ENCODE measurements around the gene SRGAP3.

The SRGAP3 gene

GRCh38 chr3:9169956-9170850 is 79.2 kb downstream of the SRGAP3 start:
- no peak for DNase-seq

GRCh38 chr3:9169326-9169725 is 80.1 kb downstream of the SRGAP3 start:
- no peak for DNase-seq

GRCh38 chr3:9168241-9168741 is 81.2 kb downstream of the SRGAP3 start:
- DNase-seq: no peak

DNA sequence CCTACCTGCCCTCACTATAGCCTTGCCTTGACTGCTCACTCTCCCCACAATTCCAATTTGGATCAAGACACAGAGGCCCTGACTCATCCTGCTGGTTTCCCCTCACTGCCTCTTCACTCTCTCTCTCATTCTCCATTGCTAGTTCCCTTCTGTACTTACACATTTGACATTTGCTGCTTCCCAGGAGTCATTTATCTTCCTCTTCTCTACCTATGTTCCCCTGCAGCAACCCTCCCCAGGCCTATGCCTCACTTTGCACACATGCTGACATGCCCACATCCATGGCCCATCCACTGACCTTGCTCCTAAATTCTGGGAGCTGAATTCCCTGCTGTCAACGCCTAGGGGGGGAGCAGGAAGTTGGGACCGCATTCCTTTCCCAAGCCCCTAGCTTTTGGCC is 82.2 kb downstream of the SRGAP3 start:
- DNase-seq: no peak

DNA sequence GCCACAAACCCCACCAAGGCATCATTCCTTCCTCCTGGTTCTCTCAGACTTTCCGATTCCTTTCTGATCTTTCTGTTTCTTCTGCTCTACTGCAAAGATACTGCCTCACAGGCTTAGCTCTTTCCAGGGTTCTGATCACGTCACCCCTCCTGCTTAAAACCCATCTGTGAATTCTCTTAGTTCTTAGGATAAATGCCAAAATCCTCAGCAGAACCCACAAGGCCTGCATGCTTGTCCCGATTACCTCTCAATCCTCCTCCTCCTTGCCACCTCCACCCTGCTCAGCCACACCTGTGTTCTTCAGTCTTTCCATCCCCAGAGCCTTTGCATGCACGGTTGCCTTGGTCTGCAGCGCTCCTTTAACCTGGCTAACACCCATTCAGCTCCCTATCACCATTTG is 84.0 kb downstream of the SRGAP3 start:
- no peak for DNase-seq

DNA sequence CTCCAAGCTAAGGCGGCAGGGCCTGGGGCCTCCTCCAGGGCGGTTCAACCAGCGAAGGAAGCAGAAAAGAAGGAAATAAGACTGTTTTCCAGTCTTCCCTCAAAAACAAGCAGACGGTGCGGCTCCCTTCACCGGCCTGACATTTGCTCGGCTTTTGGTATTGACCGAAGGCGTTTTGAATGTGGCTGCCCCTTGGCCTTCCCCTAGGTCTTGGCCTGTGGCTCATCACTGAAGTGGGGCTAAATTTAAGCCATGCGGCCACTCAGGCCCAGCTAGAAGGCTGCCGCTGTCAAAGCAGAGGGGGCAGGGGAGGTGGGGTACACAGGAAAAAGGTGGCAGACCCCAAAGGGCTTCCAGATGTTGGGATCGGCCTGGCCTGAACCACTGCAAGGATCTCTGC is 86.2 kb downstream of the SRGAP3 start:
- DNase-seq: no peak

- DNase-seq: no peak
Measured at GRCh38 chr3:9161811-9162210, 87.6 kb downstream of the SRGAP3 start.

DNA sequence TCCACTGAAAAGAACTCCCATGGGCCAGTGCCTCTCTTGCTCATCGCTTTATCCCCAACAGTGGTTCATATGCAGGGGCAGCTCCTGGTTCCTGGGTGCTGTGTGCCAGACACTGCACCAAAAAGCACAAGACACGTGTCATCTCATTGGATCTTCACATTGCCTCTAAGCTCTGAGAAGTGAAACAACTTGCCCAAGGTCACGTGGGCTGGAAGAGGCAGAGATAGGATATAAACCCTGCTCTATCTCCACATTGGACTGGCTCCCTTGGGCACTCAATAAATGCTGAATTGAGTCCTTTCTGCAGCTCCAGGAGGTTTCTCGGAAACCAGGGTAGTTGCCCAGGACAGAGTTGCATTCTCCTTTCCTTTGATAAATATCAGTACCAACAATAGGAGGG is 88.1 kb downstream of the SRGAP3 start:
- DNase-seq: no peak

- DNase-seq: no peak
Measured at GRCh38 chr3:9158865-9159630, 90.4 kb downstream of the SRGAP3 start.

- no peak for DNase-seq
Measured at GRCh38 chr3:9157651-9158362, 91.6 kb downstream of the SRGAP3 start.

GRCh38 chr3:9156604-9157003 is 92.8 kb downstream of the SRGAP3 start:
- DNase-seq: no peak

DNA sequence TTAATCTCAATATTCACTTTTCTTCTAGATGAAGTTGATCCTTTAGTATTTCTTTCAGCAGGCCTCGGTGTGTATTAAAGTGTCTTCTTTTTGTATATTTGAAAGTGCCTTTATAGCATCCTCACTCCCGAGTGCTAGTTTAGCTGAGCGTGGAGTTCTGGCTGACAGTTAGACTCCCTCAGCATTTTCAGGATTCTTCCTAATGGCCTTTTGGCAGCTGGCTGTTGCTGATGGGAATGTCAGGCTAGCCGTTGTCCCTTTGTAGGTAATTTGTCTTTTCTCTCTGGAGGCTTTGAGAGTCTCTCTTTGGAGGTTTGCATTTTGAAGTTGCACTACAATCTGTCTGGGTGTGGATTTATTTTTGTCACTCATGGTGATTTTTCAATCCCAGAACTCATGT is 94.4 kb downstream of the SRGAP3 start:
- DNase-seq: no peak

DNA sequence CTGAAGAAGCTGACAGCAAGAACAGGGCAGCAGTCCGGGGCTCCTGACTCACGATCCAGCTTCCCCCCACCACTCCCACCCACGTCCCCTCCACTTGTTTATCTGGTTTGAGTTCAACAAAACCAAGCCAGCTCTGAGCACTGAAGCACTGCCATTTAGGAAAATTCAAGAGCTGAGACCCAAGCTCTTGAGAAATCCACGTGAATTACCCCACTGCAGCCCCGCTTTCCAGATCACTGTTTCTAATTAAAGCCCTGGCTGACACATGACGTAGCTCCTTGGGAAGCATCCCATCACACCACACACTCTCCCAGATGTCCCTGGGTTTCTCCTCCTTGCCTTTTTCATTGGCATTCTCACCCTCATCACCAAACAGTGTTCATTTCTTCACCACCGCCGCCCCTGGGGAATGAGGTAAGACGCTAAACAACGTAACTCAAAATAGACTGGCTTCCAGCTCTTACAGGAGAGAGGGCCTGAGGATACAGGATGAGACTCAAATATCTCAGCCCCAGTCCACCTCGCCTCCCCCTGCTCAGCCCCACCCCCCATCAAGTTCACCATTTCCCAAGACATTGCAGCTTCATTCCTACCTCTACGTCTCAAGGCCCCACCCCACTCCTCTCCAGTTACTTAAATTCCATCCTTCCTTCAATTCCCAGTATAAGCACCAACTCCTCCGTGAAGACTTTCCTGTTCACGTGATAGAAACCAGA is 95.4 kb downstream of the SRGAP3 start:
- no peak for DNase-seq

GRCh38 chr3:9151240-9151639 is 98.2 kb downstream of the SRGAP3 start:
- DNase-seq: no peak

- DNase-seq: no peak
Measured at GRCh38 chr3:9149566-9149965, 99.9 kb downstream of the SRGAP3 start.

DNA sequence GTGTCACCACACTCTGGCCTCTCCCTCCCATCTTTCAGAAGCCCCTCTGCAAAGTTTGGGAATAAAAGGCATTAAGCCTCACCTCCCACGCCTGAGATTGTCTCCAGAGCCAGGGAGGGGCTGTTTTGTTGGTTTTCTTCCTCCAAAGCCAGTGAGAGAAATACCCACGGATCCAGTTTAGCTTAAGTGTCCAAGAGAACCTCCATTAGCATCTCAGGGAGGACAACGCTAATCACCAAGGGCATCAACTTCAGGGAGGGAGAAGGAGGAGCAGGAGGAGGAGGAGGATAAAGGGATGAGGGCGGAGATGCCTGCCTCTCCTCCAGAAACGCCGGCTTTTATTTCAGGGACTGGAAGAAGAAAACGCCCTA is 101.6 kb downstream of the SRGAP3 start:
- no peak for DNase-seq

GRCh38 chr3:9147215-9147895 is 102.1 kb downstream of the SRGAP3 start:
- DNase-seq: no peak

DNA sequence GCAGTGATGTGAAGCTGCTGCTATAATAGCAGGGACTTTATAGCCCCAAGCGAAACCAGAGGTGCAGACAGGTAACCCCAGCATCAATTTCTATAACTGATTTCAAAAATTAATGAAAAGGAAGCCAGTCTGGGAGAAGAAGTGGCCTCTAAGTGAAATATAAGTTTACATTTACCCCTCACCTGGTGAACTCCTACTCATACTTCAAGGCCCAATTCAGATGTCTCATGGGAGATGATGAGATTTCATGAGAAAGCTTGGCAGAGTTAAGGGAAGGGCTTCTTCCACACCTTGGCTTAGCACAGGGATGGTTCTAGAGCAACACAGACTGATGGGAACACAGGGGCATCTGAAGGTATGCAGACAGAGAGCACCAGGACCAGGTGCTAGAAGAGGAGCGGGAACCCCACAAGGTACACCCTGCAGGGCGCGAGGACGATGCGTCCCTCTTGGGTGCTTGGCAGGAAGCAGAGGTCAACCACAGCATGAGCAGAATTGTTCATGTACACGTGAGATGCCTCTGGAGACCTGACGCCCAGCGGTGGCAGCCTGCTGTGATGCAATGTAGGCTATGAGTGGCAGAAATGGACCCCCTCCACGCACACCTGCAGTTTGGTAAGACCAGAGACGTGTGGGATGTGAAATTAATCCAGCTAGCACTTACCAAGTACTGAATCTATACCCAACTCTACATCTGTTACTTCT is 102.9 kb downstream of the SRGAP3 start:
- no peak for DNase-seq

DNA sequence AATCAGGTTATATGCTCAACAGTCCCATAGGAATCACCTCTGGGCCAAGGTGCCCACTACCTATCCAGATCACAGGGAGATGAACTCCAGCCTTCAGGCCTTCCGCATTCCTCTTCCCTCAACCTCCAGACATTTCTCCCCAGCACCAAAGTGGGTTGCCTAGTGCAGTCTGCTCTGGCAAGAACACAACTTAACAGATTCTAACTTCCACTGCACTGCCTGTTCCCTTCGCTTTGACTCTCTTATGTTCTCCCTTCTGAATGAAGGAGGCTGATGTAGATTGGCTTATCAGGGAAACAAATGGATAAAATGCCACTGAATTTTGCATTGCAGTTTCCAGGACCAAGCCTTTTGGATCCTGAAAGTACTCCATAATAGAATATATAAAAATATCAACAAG is 106.3 kb downstream of the SRGAP3 start:
- DNase-seq: no peak

GRCh38 chr3:9142362-9142761 is 107.1 kb downstream of the SRGAP3 start:
- DNase-seq: no peak

- DNase-seq: no peak
Measured at GRCh38 chr3:9141928-9142289, 107.5 kb downstream of the SRGAP3 start.

Measured in effector CD8-positive, alpha-beta T cell (primary cell).